Astrocyte (in vitro differentiated cells and primary cell): Measurements from ENCODE around the gene OPA3.

Experiments used
- EZH2 ChIP-seq: IDR thresholded peaks from 2 replicates; pipeline ENCODE4 v1.6.1; 2012; ENCODE audit warnings: mild to moderate bottlenecking, low read length, inconsistent platforms; ENCODE audit not compliant: insufficient read depth
- TF ChIP-seq, protein P1 (sequence below): IDR thresholded peaks from 2 replicates; pipeline ENCODE4 v1.5.1; 2011; ENCODE audit warnings: low read depth, mild to moderate bottlenecking, inconsistent platforms, low read length, moderate library complexity; ENCODE audit not compliant: insufficient read depth

DNA sequence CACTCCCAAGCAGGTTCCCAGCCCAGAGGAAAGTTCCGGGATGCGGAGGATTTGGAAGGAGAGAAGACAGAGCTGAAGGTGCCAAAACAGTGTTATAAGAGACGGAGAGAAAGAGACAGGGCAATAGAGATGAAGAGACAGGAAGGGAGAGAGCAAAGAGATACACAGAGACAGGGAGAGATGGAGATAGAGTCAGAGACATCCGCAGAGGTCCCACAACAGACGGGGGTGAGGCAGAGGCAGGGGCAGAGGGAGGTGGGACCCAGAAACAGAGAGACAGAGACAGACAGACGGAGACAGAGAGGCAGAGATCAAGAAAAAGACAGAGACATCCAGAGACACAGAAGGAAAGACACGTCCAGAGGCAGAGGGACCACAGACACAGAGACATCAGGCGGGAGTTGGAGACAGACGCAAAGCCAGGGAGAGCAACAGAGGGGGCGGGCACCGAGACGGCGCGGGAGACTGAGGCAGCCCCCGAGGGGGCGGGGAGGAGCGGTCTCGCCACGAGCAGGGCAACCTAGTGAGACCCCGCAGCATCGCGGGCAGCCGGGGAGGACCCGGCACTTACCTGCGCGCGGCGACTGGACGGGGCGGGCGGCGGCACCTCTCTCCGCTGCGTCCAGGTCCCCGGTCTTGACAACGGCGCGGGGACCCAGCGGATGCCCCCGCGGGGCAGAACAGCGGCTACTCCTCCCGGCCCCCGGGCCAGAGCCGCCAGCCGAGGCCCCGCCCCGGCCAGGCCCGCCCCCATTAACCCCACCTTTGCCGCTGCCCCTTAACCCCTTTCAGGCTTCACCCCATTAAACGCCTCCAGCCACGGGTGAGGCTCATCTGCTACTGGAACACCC is 17.1 kb upstream of the OPA3 start, which contains the start of gene GPR4:
- TF ChIP-seq, protein P1, sequence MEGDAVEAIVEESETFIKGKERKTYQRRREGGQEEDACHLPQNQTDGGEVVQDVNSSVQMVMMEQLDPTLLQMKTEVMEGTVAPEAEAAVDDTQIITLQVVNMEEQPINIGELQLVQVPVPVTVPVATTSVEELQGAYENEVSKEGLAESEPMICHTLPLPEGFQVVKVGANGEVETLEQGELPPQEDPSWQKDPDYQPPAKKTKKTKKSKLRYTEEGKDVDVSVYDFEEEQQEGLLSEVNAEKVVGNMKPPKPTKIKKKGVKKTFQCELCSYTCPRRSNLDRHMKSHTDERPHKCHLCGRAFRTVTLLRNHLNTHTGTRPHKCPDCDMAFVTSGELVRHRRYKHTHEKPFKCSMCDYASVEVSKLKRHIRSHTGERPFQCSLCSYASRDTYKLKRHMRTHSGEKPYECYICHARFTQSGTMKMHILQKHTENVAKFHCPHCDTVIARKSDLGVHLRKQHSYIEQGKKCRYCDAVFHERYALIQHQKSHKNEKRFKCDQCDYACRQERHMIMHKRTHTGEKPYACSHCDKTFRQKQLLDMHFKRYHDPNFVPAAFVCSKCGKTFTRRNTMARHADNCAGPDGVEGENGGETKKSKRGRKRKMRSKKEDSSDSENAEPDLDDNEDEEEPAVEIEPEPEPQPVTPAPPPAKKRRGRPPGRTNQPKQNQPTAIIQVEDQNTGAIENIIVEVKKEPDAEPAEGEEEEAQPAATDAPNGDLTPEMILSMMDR = no peak
- peak; percentile 80 for TF ChIP-seq EZH2
